ENCODE results near the gene CWH43. TPM values are rescaled to one million over a fixed set of nuclear protein-coding genes. Genes with fewer than 3 reads are reported as not detected.
"Not testable (repeated sequence)": the region's sequence is repeated elsewhere in the genome, so short reads cannot be mapped to it uniquely, and the experiment has no call there.

The CWH43 gene
- total RNA-seq, 2 donors from 2014 or later: 14.8 to 118 TPM

DNA sequence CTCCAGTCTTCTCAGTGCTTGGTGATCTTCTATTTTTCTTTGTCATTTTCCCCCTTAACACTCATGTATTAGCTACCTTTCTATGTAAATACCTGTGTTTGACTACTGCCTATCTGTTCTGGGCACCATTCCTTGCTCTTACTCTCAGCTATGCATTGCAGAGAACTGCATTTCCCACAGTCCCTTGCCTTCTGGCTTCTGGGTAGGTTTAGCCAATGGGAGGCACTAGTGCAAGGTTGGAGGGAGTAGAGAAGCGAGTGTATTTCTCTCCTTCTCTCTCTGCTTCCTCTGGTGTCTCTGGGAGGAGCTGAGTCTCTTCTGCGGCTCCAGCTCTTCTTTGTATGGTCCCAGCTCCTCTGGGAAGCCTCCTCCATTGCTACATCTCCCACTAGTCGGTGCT, 50.5 kb downstream of the CWH43 start:
- H3K4me1 ChIP-seq (replicated peaks): no peaks in the 10 kb centered on the region
- no peaks in the 10 kb centered on the region for H3K27me3 ChIP-seq (replicated peaks; ENCODE audit: insufficient read depth)
- no peak for DNase-seq (ENCODE audit: low spot score)
- intact Hi-C loops (cut with DNase I): no loop called here
- H3K27ac ChIP-seq: no peak overlapping the region
- WGBS: 48% methylated on average over 3 of the region's 3 CpGs
- no peaks in the 10 kb centered on the region for H3K9me3 ChIP-seq
- no peaks in the 10 kb centered on the region for H3K36me3 ChIP-seq
- TF ChIP-seq, protein P1, sequence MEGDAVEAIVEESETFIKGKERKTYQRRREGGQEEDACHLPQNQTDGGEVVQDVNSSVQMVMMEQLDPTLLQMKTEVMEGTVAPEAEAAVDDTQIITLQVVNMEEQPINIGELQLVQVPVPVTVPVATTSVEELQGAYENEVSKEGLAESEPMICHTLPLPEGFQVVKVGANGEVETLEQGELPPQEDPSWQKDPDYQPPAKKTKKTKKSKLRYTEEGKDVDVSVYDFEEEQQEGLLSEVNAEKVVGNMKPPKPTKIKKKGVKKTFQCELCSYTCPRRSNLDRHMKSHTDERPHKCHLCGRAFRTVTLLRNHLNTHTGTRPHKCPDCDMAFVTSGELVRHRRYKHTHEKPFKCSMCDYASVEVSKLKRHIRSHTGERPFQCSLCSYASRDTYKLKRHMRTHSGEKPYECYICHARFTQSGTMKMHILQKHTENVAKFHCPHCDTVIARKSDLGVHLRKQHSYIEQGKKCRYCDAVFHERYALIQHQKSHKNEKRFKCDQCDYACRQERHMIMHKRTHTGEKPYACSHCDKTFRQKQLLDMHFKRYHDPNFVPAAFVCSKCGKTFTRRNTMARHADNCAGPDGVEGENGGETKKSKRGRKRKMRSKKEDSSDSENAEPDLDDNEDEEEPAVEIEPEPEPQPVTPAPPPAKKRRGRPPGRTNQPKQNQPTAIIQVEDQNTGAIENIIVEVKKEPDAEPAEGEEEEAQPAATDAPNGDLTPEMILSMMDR (IDR thresholded peaks at IDR 0.05): no peak
- no peak for TF ChIP-seq POLR2A (IDR thresholded peaks at IDR 0.05)
- no peak for TF ChIP-seq POLR2AphosphoS5 (IDR thresholded peaks at IDR 0.05)
- H3K4me3 ChIP-seq: no peak overlapping the region

DNA sequence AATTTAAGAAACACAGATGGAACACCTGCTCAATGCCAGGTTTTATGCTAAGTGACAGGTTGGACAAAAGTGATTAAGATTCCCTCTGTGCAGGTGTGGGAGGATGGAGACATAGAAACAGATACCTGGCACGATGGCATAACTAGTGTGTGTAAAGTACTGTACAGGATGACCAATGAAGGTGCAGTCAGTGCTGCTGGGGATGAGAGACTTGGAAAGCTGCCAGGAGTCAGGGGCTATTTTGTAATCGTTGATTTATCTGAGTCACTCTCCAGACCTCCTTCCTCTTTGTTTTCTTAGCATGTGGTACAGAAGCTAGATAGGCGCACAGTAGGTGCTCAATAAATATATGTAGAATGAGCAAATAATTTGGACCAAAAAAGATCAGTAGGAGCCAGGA, 58.2 kb downstream of the CWH43 start:
- no peaks in the 10 kb centered on the region for H3K36me3 ChIP-seq

DNA sequence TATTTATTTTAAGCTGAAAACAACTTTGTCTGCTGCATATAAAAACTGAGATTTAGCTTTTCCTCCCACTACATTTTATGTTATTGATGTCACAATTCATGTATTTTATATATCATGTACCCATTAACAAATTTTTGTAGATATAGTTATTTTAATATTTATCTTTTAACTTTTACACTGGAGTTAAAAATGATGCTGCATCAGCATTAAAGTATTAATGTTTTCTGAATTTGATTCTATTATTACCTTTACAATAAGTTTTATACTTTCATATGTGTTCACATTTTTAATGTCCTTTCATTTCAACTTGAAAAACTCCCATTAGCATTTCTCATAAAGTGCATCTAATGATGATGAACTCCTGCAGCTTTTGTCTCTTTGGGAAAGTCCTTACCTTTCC, 72.2 kb downstream of the CWH43 start:
- no peak overlapping the region for H3K4me3 ChIP-seq

More for the DNA sequence above, 58.2 kb downstream of the CWH43 start:
- TF ChIP-seq POLR2A (IDR thresholded peaks at IDR 0.05): no peak
- TF ChIP-seq, protein P1 (IDR thresholded peaks at IDR 0.05): no peak
- TF ChIP-seq POLR2AphosphoS5 (IDR thresholded peaks at IDR 0.05): no peak
- Histone ChIP-seq H3K27me3 (replicated peaks; ENCODE audit: insufficient read depth) (no peaks in the 10 kb centered on the region), H3K27ac (no peak overlapping the region), H3K4me1 (replicated peaks) (no peaks in the 10 kb centered on the region), H3K9me3 (no peaks in the 10 kb centered on the region), H3K4me3 (no peak overlapping the region)
- intact Hi-C loops (cut with DNase I): no loop called here
- WGBS: 66% methylated on average over 3 of the region's 3 CpGs
- DNase-seq (ENCODE audit: low spot score): no peak

DNA sequence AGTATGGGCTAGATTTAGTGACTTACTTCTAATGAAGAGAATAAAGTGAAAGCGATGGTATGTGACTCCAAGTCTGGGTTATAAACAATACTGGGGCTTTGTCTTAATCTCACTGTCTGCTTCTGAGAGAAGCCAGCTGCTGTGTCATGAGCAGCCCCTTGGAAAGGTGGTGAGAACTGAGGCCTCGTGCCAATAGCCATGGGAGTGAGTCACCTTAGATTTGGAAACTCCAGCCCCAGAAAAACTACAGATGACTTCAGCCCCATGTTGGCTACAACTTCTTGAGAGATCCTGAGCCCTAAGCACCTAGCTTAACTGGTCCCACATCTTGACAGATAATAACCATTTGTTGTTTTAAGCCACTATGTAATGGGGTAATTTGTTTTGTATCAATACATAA, 77.6 kb downstream of the CWH43 start:
- no peak for TF ChIP-seq POLR2A (IDR thresholded peaks at IDR 0.05)
- no peak for TF ChIP-seq POLR2AphosphoS5 (IDR thresholded peaks at IDR 0.05)
- TF ChIP-seq, protein P1 (IDR thresholded peaks at IDR 0.05): no peak
- H3K27me3 ChIP-seq (replicated peaks; ENCODE audit: insufficient read depth): no peaks in the 10 kb centered on the region
- WGBS: 48% methylated on average over 2 of the region's 2 CpGs

More for the DNA sequence above, 72.2 kb downstream of the CWH43 start:
- Histone ChIP-seq H3K36me3 (no peaks in the 10 kb centered on the region), H3K27ac (no peak overlapping the region), H3K9me3 (no peaks in the 10 kb centered on the region), H3K27me3 (replicated peaks; ENCODE audit: insufficient read depth) (no peaks in the 10 kb centered on the region), H3K4me1 (replicated peaks) (no peaks in the 10 kb centered on the region)
- TF ChIP-seq POLR2A (IDR thresholded peaks at IDR 0.05): no peak
- TF ChIP-seq, protein P1 (IDR thresholded peaks at IDR 0.05): no peak
- TF ChIP-seq POLR2AphosphoS5 (IDR thresholded peaks at IDR 0.05): no peak
- no peak for DNase-seq (ENCODE audit: low spot score)
- intact Hi-C loops (cut with DNase I): no loop called here

DNA sequence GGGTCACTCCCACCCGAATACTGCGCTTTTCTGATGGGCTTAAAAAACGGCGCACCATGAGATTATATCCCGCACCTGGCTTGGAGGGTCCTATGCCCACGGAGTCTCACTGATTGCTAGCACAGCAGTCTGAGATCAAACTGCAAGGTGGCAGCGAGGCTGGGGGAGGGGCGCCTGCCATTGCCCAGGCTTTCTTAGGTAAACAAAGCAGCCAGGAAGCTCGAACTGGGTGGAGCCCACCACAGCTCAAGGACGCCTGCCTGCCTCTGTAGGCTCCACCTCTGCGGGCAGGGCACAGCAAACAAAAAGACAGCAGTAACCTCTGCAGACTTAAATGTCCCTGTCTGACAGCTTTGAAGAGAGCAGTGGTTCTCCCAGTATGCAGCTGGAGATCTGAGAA, 86.1 kb downstream of the CWH43 start:
- H3K4me3 ChIP-seq; H3K9me3 ChIP-seq; H3K27me3 ChIP-seq (replicated peaks; ENCODE audit: insufficient read depth); intact Hi-C loops (cut with DNase I); H3K4me1 ChIP-seq (replicated peaks); DNase-seq (ENCODE audit: low spot score); H3K27ac ChIP-seq; H3K36me3 ChIP-seq: not testable (repeated sequence)
- 77% methylated on average over 10 of the region's 11 CpGs for WGBS

More for the DNA sequence above, 77.6 kb downstream of the CWH43 start:
- DNase-seq (ENCODE audit: low spot score): no peak
- Histone ChIP-seq H3K9me3 (no peaks in the 10 kb centered on the region), H3K4me3 (no peak overlapping the region), H3K4me1 (replicated peaks) (no peaks in the 10 kb centered on the region), H3K27ac (no peak overlapping the region), H3K36me3 (no peaks in the 10 kb centered on the region)
- intact Hi-C loops (cut with DNase I): no loop called here

DNA sequence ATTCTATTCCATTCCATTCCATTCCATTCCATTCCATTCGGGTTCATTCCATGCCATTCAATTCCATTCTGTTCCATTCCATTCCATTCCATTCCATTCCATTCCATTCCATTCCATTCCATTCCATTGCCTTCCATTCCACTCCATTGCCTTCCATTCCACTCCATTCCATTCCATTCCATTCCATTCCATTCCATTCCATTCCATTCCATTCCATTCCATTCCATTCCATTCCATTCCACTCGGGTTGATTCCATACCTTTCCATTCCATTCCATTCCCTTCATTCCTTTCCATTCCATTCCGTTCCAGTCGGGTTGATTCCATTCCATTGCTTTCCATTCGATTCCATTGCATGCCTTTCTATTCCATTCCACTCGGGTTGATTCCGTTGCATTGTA, 105.8 kb downstream of the CWH43 start:
- H3K27ac ChIP-seq; H3K4me1 ChIP-seq (replicated peaks); H3K36me3 ChIP-seq; H3K9me3 ChIP-seq; intact Hi-C loops (cut with DNase I); H3K4me3 ChIP-seq; DNase-seq (ENCODE audit: low spot score); H3K27me3 ChIP-seq (replicated peaks; ENCODE audit: insufficient read depth): not testable (repeated sequence)
- WGBS: 55% methylated on average over 7 of the region's 7 CpGs

DNA sequence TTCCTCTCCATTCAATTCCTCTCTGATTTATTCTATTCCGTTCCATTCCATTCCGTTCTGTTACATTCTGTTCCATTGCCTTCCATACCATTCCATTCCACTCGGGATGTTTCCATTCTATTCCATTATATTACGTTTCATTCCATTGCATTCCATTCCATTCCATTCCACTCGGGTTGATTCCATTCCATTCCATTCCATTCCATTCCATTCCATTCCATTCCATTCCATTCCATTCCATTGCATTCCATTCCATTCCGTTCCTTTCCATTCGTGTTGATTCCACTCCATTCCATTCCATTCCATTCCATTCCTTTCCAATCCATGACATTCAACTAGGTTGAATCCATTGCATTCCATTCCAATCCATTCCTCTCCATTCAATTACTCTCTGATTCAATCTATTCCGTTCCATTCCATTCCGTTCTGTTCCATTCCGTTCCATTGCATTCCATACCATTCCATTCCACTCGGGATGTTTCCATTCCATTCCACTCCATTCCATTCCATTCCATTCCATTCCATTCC, 106.6 kb downstream of the CWH43 start:
- H3K36me3 ChIP-seq; H3K9me3 ChIP-seq; DNase-seq (ENCODE audit: low spot score); H3K4me3 ChIP-seq; H3K27me3 ChIP-seq (replicated peaks; ENCODE audit: insufficient read depth); H3K4me1 ChIP-seq (replicated peaks); H3K27ac ChIP-seq; intact Hi-C loops (cut with DNase I): not testable (repeated sequence)
- WGBS: 69% methylated on average over 11 of the region's 11 CpGs

DNA sequence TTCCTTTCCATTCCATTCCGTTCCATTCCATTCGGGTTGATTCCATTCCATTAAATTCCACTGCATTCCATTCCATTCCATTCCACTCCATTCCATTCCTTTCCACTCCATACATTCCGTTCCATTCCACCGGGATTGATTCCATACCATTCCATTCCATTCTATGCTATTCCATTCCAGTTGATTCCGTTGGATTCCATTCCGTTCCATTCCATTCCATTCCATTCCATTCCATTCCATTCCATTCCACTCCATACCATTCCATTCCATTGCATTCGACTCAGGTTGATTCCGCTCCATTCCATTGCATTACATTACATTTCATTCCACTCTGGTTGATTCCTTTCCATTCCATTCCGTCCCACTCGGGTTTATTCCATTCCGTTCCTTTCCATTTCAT, 110.1 kb downstream of the CWH43 start:
- H3K9me3 ChIP-seq; H3K27me3 ChIP-seq (replicated peaks; ENCODE audit: insufficient read depth); H3K36me3 ChIP-seq; H3K4me1 ChIP-seq (replicated peaks); DNase-seq (ENCODE audit: low spot score); H3K4me3 ChIP-seq; H3K27ac ChIP-seq; intact Hi-C loops (cut with DNase I): not testable (repeated sequence)
- WGBS: 56% methylated on average over 11 of the region's 11 CpGs

DNA sequence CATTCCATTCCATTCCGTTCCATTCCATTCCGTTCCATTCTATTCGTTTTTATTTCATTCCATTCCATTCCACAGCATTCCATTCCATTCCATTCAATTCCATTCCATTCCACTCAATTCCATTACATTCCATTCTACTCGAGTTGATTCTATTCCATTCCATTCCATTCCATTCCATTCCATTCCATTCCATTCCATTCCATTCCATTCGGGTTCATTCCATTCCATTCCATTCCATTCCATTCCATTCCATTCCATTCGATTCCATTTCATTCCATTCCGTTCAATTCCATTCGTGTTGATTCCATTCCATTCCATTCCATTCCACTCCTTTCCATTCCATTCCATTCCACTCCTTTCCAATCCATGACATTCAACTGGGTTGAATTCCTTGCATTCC, 110.6 kb downstream of the CWH43 start:
- intact Hi-C loops (cut with DNase I); H3K4me1 ChIP-seq (replicated peaks): not testable (repeated sequence)
- WGBS: 68% methylated on average over 8 of the region's 8 CpGs

More for the DNA sequence above, 110.6 kb downstream of the CWH43 start:
- not testable (repeated sequence) for H3K36me3 ChIP-seq; H3K9me3 ChIP-seq; H3K4me3 ChIP-seq; H3K27me3 ChIP-seq (replicated peaks; ENCODE audit: insufficient read depth); DNase-seq (ENCODE audit: low spot score); H3K27ac ChIP-seq

Measured in prostate gland (tissue), 2 donors.